Choroid plexus epithelial cell (primary cell): ENCODE measurements around the gene GAS2L3.
"Not testable (repeated sequence)": the region's sequence is repeated elsewhere in the genome, so short reads cannot be mapped to it uniquely, and the experiment has no call there.

Experiments used
- DNase-seq: peaks from one replicate; pipeline ENCODE4 v3.0.0-alpha.2; 2010; ENCODE audit warnings: low read depth
- H3K4me3 ChIP-seq: 2 replicates; pipeline ENCODE4 v1.5.1; 2011; ENCODE audit warnings: low read depth, mild to moderate bottlenecking, control low read depth, low read length, moderate library complexity
- TF ChIP-seq, protein P1 (sequence below): conservative IDR thresholded peaks from 2 replicates; pipeline ENCODE4 v1.5.1; 2011; ENCODE audit warnings: low read depth, mild to moderate bottlenecking, control low read depth, inconsistent platforms, low read length, moderate library complexity

Gene GAS2L3

DNA sequence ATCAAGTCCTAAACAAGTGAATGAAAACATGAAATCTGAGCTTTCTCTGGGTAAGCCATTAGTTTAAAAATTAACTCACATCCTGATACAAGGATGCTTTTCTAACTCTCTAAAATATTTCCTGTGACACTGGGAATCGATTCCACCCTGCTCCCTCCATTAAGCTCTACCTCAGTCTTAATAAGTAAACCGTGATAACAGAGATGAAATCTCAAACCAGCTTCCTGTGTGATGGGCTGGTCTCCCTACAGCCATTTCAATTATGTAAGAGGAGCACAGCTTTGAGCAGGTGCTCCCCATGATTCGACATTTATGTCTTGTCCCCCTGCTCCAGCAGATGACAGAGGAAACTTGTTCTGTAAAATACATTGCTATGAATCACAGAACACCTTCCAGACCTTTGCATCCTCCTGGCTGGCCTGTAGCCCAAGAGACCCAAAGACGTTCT, 59.0 kb downstream of the GAS2L3 start:
- no peak overlapping the region for H3K4me3 ChIP-seq
- TF ChIP-seq, protein P1, sequence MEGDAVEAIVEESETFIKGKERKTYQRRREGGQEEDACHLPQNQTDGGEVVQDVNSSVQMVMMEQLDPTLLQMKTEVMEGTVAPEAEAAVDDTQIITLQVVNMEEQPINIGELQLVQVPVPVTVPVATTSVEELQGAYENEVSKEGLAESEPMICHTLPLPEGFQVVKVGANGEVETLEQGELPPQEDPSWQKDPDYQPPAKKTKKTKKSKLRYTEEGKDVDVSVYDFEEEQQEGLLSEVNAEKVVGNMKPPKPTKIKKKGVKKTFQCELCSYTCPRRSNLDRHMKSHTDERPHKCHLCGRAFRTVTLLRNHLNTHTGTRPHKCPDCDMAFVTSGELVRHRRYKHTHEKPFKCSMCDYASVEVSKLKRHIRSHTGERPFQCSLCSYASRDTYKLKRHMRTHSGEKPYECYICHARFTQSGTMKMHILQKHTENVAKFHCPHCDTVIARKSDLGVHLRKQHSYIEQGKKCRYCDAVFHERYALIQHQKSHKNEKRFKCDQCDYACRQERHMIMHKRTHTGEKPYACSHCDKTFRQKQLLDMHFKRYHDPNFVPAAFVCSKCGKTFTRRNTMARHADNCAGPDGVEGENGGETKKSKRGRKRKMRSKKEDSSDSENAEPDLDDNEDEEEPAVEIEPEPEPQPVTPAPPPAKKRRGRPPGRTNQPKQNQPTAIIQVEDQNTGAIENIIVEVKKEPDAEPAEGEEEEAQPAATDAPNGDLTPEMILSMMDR = no peak
- DNase-seq = no peak

- not testable (repeated sequence) for DNase-seq, H3K4me3 ChIP-seq
Observed at GRCh38 chr12:100633082-100633785, 59.8 kb downstream of the GAS2L3 start.

GRCh38 chr12:100643246-100643645, 69.8 kb downstream of the GAS2L3 start:
- H3K4me3 ChIP-seq = no peak overlapping the region
- TF ChIP-seq, protein P1 = no peak
- DNase-seq = no peak

- H3K4me3 ChIP-seq = no peak overlapping the region
- no peak for DNase-seq
- TF ChIP-seq, protein P1 = no peak
Observed at GRCh38 chr12:100646896-100647295, 73.4 kb downstream of the GAS2L3 start.

DNA sequence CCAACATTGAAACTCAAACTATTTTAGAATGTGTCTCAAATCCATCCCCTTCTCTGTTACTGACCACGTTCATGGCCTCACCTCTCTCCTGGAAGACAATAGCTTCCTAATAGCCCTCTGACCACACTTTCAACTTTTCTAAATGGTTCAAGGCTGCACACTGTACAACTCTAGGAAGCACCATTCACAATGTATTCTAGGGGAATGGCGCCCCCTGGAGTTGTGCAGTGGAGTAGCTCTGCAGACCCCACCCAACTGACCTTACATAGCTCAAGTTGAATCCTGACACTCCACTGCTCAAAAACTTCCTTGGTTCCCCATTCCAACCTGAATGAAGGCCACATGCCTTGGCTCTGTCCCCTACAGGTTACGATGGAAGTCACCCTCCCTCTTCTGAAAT, 77.6 kb downstream of the GAS2L3 start:
- DNase-seq = no peak
- TF ChIP-seq, protein P1 = peak; percentile 27
- no peak overlapping the region for H3K4me3 ChIP-seq

GRCh38 chr12:100651694-100652093, 78.2 kb downstream of the GAS2L3 start:
- H3K4me3 ChIP-seq = no peak overlapping the region
- DNase-seq = no peak
- TF ChIP-seq, protein P1 = no peak

DNA sequence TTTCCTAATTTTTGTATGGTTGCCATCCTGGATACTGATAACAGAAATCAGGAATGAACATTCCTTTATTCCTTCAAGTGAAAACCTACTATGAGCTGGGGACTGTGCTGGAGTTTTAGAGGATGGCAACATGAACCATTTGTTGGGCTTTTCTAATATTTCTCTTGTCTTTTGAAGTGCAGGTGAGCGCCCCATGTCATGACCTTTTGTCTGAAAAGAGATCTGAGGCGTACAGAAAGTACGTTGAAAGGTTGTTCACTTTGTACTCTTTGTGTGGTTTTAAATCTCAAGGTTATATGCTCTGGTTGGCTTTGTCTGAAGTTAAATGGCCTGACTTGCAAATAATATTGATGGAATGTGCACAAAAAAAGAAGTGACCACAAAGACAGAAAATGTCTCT, 79.0 kb downstream of the GAS2L3 start:
- peak; percentile 6 for DNase-seq
- TF ChIP-seq, protein P1 = no peak
- no peak overlapping the region for H3K4me3 ChIP-seq
